ENCODE data around the gene SAMHD1.

The SAMHD1 gene

DNA sequence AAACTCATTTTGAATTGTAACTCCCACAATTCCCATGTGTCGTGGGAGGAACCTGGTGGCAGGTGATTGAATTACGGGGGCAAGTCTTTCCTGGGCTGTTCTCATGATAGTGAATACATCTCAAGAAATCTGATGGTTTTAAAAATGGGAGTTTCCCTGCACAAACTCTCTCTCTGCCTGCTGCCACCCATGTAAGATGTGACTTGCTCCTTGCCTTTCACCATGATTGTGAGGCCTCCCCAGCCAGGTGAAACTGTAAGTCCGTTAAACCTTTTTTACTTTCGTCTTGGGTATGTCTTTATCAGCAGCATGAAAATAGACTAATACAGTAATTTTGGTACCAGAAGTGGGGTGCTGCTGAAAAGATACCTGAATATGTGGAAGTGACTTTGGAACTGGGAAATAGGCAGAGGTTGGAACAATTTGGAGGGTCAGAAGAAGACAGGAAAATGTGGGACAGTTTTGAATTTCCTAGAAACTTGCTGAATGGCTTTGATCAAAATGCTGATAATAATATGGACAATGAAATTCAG lies 41.4 kb upstream of the SAMHD1 start:
- no peak overlapping the region for H3K9ac ChIP-seq
- no peaks in the 10 kb centered on the region for H3K79me2 ChIP-seq
- no peaks in the 10 kb centered on the region for H3K9me3 ChIP-seq (ENCODE audit: control insufficient read depth, low read length)
- H3K27ac ChIP-seq, result no peak overlapping the region
- TF ChIP-seq, protein P1, sequence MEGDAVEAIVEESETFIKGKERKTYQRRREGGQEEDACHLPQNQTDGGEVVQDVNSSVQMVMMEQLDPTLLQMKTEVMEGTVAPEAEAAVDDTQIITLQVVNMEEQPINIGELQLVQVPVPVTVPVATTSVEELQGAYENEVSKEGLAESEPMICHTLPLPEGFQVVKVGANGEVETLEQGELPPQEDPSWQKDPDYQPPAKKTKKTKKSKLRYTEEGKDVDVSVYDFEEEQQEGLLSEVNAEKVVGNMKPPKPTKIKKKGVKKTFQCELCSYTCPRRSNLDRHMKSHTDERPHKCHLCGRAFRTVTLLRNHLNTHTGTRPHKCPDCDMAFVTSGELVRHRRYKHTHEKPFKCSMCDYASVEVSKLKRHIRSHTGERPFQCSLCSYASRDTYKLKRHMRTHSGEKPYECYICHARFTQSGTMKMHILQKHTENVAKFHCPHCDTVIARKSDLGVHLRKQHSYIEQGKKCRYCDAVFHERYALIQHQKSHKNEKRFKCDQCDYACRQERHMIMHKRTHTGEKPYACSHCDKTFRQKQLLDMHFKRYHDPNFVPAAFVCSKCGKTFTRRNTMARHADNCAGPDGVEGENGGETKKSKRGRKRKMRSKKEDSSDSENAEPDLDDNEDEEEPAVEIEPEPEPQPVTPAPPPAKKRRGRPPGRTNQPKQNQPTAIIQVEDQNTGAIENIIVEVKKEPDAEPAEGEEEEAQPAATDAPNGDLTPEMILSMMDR (IDR thresholded peaks at IDR 0.05), result no peak
- H2AFZ ChIP-seq, result no peak overlapping the region
- no peak overlapping the region for H3K4me3 ChIP-seq (ENCODE audit: low read depth, low read length)
- no peaks in the 10 kb centered on the region for H3K36me3 ChIP-seq (ENCODE audit: control insufficient read depth, insufficient read depth, low read length)
- H3K27me3 ChIP-seq (ENCODE audit: control insufficient read depth, insufficient read depth, low read length), result no peaks in the 10 kb centered on the region
- H3K4me1 ChIP-seq, result no peaks in the 10 kb centered on the region
- no peak overlapping the region for H3K4me2 ChIP-seq (ENCODE audit: low read length)

DNA sequence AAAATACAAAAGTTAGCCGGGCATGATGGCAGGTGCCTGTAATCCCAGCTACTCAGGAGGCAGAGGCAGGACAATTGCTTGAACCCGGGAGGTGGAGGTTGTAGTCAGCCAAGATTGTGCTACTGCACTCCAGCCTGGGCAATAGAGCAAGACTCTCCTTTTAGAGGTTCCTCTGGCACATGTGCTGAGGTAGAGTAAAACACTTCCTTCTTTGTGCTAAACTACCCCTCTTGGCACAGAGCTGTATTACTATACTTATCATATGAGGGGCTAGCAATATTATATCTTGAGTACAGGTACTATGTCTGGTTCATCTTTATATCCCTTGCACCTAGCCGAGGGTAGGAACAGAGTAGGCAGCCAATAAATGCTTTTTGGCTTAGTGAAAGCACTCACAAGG lies 40.2 kb upstream of the SAMHD1 start:
- H3K27me3 ChIP-seq (ENCODE audit: control insufficient read depth, insufficient read depth, low read length), result no peaks in the 10 kb centered on the region
- H3K36me3 ChIP-seq (ENCODE audit: control insufficient read depth, insufficient read depth, low read length), result no peaks in the 10 kb centered on the region
- TF ChIP-seq, protein P1 (IDR thresholded peaks at IDR 0.05), result no peak
- H3K9ac ChIP-seq, result no peak overlapping the region
- no peaks in the 10 kb centered on the region for H3K9me3 ChIP-seq (ENCODE audit: control insufficient read depth, low read length)
- no peak overlapping the region for H3K4me2 ChIP-seq (ENCODE audit: low read length)
- no peak overlapping the region for H2AFZ ChIP-seq
- no peak overlapping the region for H3K27ac ChIP-seq
- no peaks in the 10 kb centered on the region for H3K4me1 ChIP-seq
- H3K79me2 ChIP-seq, result no peaks in the 10 kb centered on the region
- no peak overlapping the region for H3K4me3 ChIP-seq (ENCODE audit: low read depth, low read length)

DNA sequence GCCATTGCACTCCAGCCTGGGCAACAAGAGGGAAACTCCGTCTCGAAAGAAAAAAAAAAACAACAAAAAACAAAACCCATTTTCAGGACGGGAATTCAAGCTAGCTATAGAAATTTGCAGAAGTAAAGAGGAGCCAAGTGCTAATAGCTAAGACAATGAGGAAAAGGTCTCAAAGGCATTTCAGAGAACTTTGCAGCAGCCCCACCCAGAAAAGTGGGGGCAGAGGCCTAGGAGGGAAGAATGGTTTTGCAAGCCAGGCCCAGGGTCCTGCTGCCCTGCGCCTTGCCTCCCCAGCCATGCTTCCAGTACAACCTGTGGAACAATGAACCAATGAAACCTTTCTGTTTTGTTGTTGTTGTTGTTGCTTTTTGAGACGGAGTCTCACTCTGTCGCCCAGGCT lies 38.3 kb upstream of the SAMHD1 start:
- Histone ChIP-seq H3K79me2 (no peaks in the 10 kb centered on the region), H3K27ac (no peak overlapping the region), H3K9ac (no peak overlapping the region), H3K9me3 (ENCODE audit: control insufficient read depth, low read length) (no peaks in the 10 kb centered on the region), H3K4me1 (no peaks in the 10 kb centered on the region), H3K27me3 (ENCODE audit: control insufficient read depth, insufficient read depth, low read length) (no peaks in the 10 kb centered on the region), H3K36me3 (ENCODE audit: control insufficient read depth, insufficient read depth, low read length) (no peaks in the 10 kb centered on the region), H2AFZ (no peak overlapping the region), H3K4me3 (ENCODE audit: low read depth, low read length) (no peak overlapping the region), H3K4me2 (ENCODE audit: low read length) (no peak overlapping the region)
- TF ChIP-seq, protein P1 (IDR thresholded peaks at IDR 0.05), result no peak

- Histone ChIP-seq H3K36me3 (ENCODE audit: control insufficient read depth, insufficient read depth, low read length) (no peaks in the 10 kb centered on the region), H3K9me3 (ENCODE audit: control insufficient read depth, low read length) (no peaks in the 10 kb centered on the region), H3K4me2 (ENCODE audit: low read length) (no peak overlapping the region), H3K27me3 (ENCODE audit: control insufficient read depth, insufficient read depth, low read length) (no peaks in the 10 kb centered on the region), H2AFZ (no peak overlapping the region), H3K4me3 (ENCODE audit: low read depth, low read length) (no peak overlapping the region), H3K27ac (no peak overlapping the region), H3K4me1 (no peaks in the 10 kb centered on the region), H3K79me2 (no peaks in the 10 kb centered on the region), H3K9ac (no peak overlapping the region)
- TF ChIP-seq, protein P1 (IDR thresholded peaks at IDR 0.05), result no peak
Measured at GRCh38 chr20:36988494-36988966, 37.0 kb upstream of the SAMHD1 start.

GRCh38 chr20:36984257-36984638 lies 32.7 kb upstream of the SAMHD1 start:
- no peak overlapping the region for H2AFZ ChIP-seq
- no peaks in the 10 kb centered on the region for H3K9me3 ChIP-seq (ENCODE audit: control insufficient read depth, low read length)
- H3K36me3 ChIP-seq (ENCODE audit: control insufficient read depth, insufficient read depth, low read length), result no peaks in the 10 kb centered on the region
- TF ChIP-seq, protein P1 (IDR thresholded peaks at IDR 0.05), result no peak
- no peak overlapping the region for H3K4me3 ChIP-seq (ENCODE audit: low read depth, low read length)
- H3K27me3 ChIP-seq (ENCODE audit: control insufficient read depth, insufficient read depth, low read length), result no peaks in the 10 kb centered on the region
- H3K79me2 ChIP-seq, result no peaks in the 10 kb centered on the region
- no peaks in the 10 kb centered on the region for H3K4me1 ChIP-seq
- H3K4me2 ChIP-seq (ENCODE audit: low read length), result no peak overlapping the region
- H3K9ac ChIP-seq, result no peak overlapping the region
- H3K27ac ChIP-seq, result no peak overlapping the region
